ENCODE measurements around the gene PSMD1.

The PSMD1 gene

DNA sequence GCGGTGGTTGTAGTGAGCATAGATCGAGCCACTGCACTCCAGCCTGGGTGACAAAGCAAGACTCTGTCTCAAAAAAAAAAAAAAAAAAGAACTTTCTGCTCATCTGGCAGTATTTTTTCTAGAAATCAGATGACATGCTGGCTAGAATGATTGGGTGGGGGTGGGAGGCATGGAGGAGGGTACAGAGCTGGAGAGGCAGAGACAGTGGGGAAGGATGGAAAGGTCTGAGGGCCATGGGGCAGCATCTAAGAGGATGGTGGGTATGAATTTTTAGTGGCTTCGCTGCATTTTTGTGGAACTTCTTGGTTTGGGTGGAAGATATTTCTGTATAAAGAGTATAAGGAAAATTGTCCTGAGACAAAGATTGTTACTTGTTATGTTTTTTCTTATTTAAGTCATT, 165.1 kb downstream of the PSMD1 start:
- no peak overlapping the region for H3K27ac ChIP-seq
- TF ChIP-seq CTCF (conservative IDR thresholded peaks at IDR 0.05) (no peak), ZFX (IDR thresholded peaks at IDR 0.05) (no peak)

Data from C4-2B (cell line).